Lung (tissue), 12 donors: ENCODE measurements around the gene CHPF. TPM values are rescaled to one million over a fixed set of nuclear protein-coding genes. Genes with fewer than 3 reads are reported as not detected.

Experiments used
- ATAC-seq: fragments of 200-7000 bp; cut with Tn5 transposase; one replicate; pipeline ENCODE4 v1.9.1; 2020; ENCODE audit warnings: moderate number of reproducible peaks; ENCODE audit not compliant: insufficient read depth, low FRiP score
- DNase-seq, 3 donors: peaks; one replicate each; pipeline ENCODE4 v3.0.0-alpha.2; 2013 to 2017
- H3K27ac ChIP-seq, 2 donors: one replicate each; pipeline ENCODE4 v1.5.1; 2013; ENCODE audit warnings: mild to moderate bottlenecking in 2 of 2, moderate library complexity in 2 of 2, control low read depth in 1 of 2, inconsistent platforms in 1 of 2, low read depth in 1 of 2, low read length in 1 of 2
- H3K27me3 ChIP-seq, 3 donors: one replicate each; pipeline ENCODE4 v1.5.1; 2013; ENCODE audit warnings: low read length in 2 of 3; ENCODE audit not compliant: control insufficient read depth in 3 of 3, insufficient read depth in 3 of 3
- H3K36me3 ChIP-seq, 4 donors: one replicate each; pipeline ENCODE4 v1.5.1; 2013; ENCODE audit warnings: low read length in 4 of 4, mild to moderate bottlenecking in 1 of 4, moderate library complexity in 1 of 4; ENCODE audit not compliant: control insufficient read depth in 4 of 4, insufficient read depth in 4 of 4
- H3K4me1 ChIP-seq, 5 donors: one replicate each; pipeline ENCODE4 v1.5.1; 2013; ENCODE audit warnings: low read length in 5 of 5, mild to moderate bottlenecking in 2 of 5, moderate library complexity in 1 of 5; ENCODE audit not compliant: control insufficient read depth in 5 of 5, insufficient read depth in 5 of 5
- H3K4me3 ChIP-seq: one replicate; pipeline ENCODE4 v1.5.1; 2013; ENCODE audit warnings: mild to moderate bottlenecking, control low read depth, moderate library complexity
- H3K9ac ChIP-seq, 2 donors: one replicate each; pipeline ENCODE4 v1.5.1; 2013; ENCODE audit warnings: low read length in 2 of 2, control low read depth in 1 of 2; ENCODE audit not compliant: insufficient read depth in 1 of 2
- H3K9me3 ChIP-seq, 4 donors: one replicate each; pipeline ENCODE4 v1.5.1; 2013; ENCODE audit warnings: low read length in 3 of 4, mild to moderate bottlenecking in 1 of 4, moderate library complexity in 1 of 4; ENCODE audit not compliant: control insufficient read depth in 4 of 4, insufficient read depth in 3 of 4
- CTCF ChIP-seq: IDR thresholded peaks from 2 replicates; pipeline ENCODE4 v1.5.1; 2012; ENCODE audit warnings: mild to moderate bottlenecking; ENCODE audit errors: control extremely low read depth, extremely low read depth
- WGBS, 2 donors: extraction: QIAGEN DNeasy Blood & Tissue Kit; methylation state at CpG; one replicate each; pipeline ENCODE4 v1.1.7; 2013; 5-methylcytosine and 5-hydroxymethylcytosine counted together
- polyA plus RNA-seq, 2 donors: library from polyadenylated mRNA; stranded (reverse); fragments of 200-250 nt; gene quantifications; one replicate each; pipeline ENCODE4 v1.2.1, GENCODE V29; 2013
- total RNA-seq, 2 donors: library from RNA; depleted of rRNA in 1 of 2; stranded (reverse); fragments of >200 nt in 1 of 2; gene quantifications; one replicate each; pipeline ENCODE4 v1.2.1, GENCODE V29; 2014 to 2021
- donor health status: control.
- donor health status: control.
- donor health status: Bipolar disorder and iron deficiency.
- donor health status: healthy.
- donor health status: DM: yes; HTN: yes; CAD: no.

The CHPF gene
- total and polyA plus RNA-seq, 4 donors: 42.7 to 89.6 (median 58.1) TPM

GRCh38 chr2:219517954-219518778 is 25.4 kb downstream of the CHPF start:
- Histone ChIP-seq H3K4me1 (peaks cover 0 to 36% (median 0%) of the 10 kb centered on the region in 5 donors), H3K9ac (peak overlapping the region in 1 of 2 donors; percentile 23), H3K9me3 (peaks cover 0 to 3% (median 0%) of the 10 kb centered on the region in 4 donors), H3K27ac (no peak overlapping the region), H3K36me3 (no peaks in the 10 kb centered on the region), H3K4me3 (no peak overlapping the region), H3K27me3 (peaks cover 0 to 55% (median 23%) of the 10 kb centered on the region in 3 donors)
- no peak for ATAC-seq
- WGBS, 2 donors: 61 to 70% methylated on average over 10 of the region's 10 CpGs
- TF ChIP-seq CTCF: no peak
- DNase-seq: no peak

- H3K27me3 ChIP-seq: peaks cover 0 to 58% (median 30%) of the 10 kb centered on the region in 3 donors
- no peaks in the 10 kb centered on the region for H3K36me3 ChIP-seq
- peaks cover 0 to 3% (median 0%) of the 10 kb centered on the region in 4 donors for H3K9me3 ChIP-seq
- WGBS, 2 donors: 27 to 44% methylated on average over 7 of the region's 7 CpGs
- ATAC-seq (no peak), DNase-seq (no peak)
- no peak for TF ChIP-seq CTCF
- no peak overlapping the region for H3K9ac ChIP-seq
- no peak overlapping the region for H3K27ac ChIP-seq
- no peak overlapping the region for H3K4me3 ChIP-seq
- peaks cover 0 to 43% (median 2%) of the 10 kb centered on the region in 5 donors for H3K4me1 ChIP-seq
Observed at GRCh38 chr2:219516888-219517287, 26.7 kb downstream of the CHPF start.

GRCh38 chr2:219515874-219516629 is 27.6 kb downstream of the CHPF start:
- H3K9me3 ChIP-seq: peaks cover 0 to 3% (median 0%) of the 10 kb centered on the region in 4 donors
- no peak for TF ChIP-seq CTCF
- WGBS, 2 donors: 60 to 72% methylated on average over 17 of the region's 17 CpGs
- no peaks in the 10 kb centered on the region for H3K36me3 ChIP-seq
- H3K27ac ChIP-seq: no peak overlapping the region
- peaks cover 0 to 55% (median 28%) of the 10 kb centered on the region in 3 donors for H3K27me3 ChIP-seq
- DNase-seq (no peak), ATAC-seq (no peak)
- peaks cover 0 to 37% (median 2%) of the 10 kb centered on the region in 5 donors for H3K4me1 ChIP-seq
- no peak overlapping the region for H3K9ac ChIP-seq
- no peak overlapping the region for H3K4me3 ChIP-seq
